ENCODE data around the gene ANAPC13.

DNA sequence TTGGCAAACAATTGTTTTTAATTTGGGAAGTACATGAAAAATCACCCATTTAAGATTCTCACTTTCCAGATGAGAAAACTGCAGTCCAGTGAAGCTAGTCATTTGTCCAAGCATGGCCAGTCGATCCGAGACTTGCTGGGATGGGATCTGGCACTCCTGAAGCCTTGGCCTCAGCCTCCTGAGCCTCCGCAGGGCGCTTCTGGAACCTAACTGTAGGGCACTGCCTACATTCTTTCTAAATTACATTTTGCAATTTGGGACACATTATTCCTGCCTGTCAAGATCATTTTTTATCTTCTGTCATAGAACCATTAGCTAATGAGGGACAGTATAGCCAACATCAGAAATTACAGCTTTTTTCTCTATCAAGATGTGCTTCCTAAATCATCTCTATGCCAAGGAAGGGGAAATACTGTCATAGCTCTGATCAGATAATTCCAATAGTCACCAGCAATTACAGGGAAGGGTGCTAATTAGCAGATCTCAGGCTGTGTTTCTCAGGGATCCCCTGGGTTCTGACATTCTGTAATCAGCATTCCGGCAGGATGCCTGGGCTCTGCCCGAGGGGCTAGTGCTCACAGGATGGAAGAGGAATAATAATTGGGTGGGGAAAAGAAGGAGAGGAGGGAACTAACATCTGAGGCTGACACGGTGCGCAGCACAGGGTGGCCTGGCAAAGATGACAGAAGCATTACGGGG lies 28.3 kb downstream of the ANAPC13 start:
- TF ChIP-seq YY1 (IDR thresholded peaks at IDR 0.05; ENCODE audit: low read depth) (no peak), POLR2AphosphoS5 (IDR thresholded peaks at IDR 0.05; ENCODE audit: low read depth, low read length) (no peak), EZH2phosphoT487 (IDR thresholded peaks at IDR 0.05; ENCODE audit: borderline replicate concordance, low read depth) (no peak), JUND (IDR thresholded peaks at IDR 0.05) (no peak), SMC3 (IDR thresholded peaks at IDR 0.05; ENCODE audit: low read depth, low read length) (no peak), SIN3A (IDR thresholded peaks at IDR 0.05; ENCODE audit: borderline replicate concordance, low read depth, low read length) (no peak), RFX5 (IDR thresholded peaks at IDR 0.05; ENCODE audit: low read length) (no peak), RAD21 (IDR thresholded peaks at IDR 0.05; ENCODE audit: low read length) (no peak), GABPA (IDR thresholded peaks at IDR 0.05; ENCODE audit: low read depth) (no peak), EP300 (IDR thresholded peaks at IDR 0.05; ENCODE audit: borderline replicate concordance in 1 of 2, low read depth in 1 of 2, low read length in 1 of 2) (no peak)
- TF ChIP-seq, protein P1, sequence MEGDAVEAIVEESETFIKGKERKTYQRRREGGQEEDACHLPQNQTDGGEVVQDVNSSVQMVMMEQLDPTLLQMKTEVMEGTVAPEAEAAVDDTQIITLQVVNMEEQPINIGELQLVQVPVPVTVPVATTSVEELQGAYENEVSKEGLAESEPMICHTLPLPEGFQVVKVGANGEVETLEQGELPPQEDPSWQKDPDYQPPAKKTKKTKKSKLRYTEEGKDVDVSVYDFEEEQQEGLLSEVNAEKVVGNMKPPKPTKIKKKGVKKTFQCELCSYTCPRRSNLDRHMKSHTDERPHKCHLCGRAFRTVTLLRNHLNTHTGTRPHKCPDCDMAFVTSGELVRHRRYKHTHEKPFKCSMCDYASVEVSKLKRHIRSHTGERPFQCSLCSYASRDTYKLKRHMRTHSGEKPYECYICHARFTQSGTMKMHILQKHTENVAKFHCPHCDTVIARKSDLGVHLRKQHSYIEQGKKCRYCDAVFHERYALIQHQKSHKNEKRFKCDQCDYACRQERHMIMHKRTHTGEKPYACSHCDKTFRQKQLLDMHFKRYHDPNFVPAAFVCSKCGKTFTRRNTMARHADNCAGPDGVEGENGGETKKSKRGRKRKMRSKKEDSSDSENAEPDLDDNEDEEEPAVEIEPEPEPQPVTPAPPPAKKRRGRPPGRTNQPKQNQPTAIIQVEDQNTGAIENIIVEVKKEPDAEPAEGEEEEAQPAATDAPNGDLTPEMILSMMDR (IDR thresholded peaks at IDR 0.05), result no peak
- TF ChIP-seq, protein P2, sequence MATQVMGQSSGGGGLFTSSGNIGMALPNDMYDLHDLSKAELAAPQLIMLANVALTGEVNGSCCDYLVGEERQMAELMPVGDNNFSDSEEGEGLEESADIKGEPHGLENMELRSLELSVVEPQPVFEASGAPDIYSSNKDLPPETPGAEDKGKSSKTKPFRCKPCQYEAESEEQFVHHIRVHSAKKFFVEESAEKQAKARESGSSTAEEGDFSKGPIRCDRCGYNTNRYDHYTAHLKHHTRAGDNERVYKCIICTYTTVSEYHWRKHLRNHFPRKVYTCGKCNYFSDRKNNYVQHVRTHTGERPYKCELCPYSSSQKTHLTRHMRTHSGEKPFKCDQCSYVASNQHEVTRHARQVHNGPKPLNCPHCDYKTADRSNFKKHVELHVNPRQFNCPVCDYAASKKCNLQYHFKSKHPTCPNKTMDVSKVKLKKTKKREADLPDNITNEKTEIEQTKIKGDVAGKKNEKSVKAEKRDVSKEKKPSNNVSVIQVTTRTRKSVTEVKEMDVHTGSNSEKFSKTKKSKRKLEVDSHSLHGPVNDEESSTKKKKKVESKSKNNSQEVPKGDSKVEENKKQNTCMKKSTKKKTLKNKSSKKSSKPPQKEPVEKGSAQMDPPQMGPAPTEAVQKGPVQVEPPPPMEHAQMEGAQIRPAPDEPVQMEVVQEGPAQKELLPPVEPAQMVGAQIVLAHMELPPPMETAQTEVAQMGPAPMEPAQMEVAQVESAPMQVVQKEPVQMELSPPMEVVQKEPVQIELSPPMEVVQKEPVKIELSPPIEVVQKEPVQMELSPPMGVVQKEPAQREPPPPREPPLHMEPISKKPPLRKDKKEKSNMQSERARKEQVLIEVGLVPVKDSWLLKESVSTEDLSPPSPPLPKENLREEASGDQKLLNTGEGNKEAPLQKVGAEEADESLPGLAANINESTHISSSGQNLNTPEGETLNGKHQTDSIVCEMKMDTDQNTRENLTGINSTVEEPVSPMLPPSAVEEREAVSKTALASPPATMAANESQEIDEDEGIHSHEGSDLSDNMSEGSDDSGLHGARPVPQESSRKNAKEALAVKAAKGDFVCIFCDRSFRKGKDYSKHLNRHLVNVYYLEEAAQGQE (IDR thresholded peaks at IDR 0.05; ENCODE audit: low read depth, low read length), result no peak
- TF ChIP-seq, protein P3, sequence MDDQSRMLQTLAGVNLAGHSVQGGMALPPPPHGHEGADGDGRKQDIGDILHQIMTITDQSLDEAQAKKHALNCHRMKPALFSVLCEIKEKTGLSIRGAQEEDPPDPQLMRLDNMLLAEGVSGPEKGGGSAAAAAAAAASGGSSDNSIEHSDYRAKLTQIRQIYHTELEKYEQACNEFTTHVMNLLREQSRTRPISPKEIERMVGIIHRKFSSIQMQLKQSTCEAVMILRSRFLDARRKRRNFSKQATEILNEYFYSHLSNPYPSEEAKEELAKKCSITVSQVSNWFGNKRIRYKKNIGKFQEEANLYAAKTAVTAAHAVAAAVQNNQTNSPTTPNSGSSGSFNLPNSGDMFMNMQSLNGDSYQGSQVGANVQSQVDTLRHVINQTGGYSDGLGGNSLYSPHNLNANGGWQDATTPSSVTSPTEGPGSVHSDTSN (IDR thresholded peaks at IDR 0.05), result no peak
